ENCODE data around the gene ACTL6A. TPM values are rescaled to one million over a fixed set of nuclear protein-coding genes. Genes with fewer than 3 reads are reported as not detected.

ACTL6A gene
- total RNA-seq, 1 donor from 2014 or later = 23.9 TPM

DNA sequence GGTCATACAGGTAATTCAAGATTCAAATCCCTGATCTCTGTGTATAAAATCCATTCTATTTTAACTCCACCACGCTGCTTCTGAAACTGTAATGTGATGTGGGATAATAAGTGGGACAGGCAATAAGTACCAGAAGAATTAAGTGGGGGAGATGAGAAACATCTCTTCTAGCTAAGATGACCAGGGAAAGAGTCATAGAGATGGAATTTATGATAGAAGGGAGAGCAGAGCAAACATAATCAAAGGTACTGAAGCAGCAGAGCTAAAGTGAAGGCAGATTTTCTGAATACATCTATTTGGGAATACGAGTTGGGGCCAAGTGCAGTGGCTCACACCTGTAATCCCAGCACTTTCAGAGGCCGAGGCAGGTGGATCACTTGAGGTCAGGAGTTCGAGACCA lies 36.8 kb downstream of the ACTL6A start:
- peaks cover 0 to 5% of the 10 kb centered on the region in 2 donors for H3K4me1 ChIP-seq
- H3K4me3 ChIP-seq = no peak overlapping the region
- no peak for TF ChIP-seq CTCF (IDR thresholded peaks at IDR 0.05)
- intact Hi-C loops (cut with DNase I) = no loop called here
- H3K36me3 ChIP-seq = peaks cover 56 to 69% of the 10 kb centered on the region in 2 donors
- no peaks in the 10 kb centered on the region for H3K9me3 ChIP-seq
- no peaks in the 10 kb centered on the region for H3K27me3 ChIP-seq
- DNase-seq (ENCODE audit: low spot score in 2 of 2) = no peak
- H3K27ac ChIP-seq = no peak overlapping the region

GRCh38 chr3:179603321-179603720 lies 40.6 kb downstream of the ACTL6A start:
- DNase-seq (ENCODE audit: low spot score in 2 of 2) = no peak
- intact Hi-C loops (cut with DNase I) = no loop called here
- Histone ChIP-seq H3K36me3 (peaks cover 33 to 34% of the 10 kb centered on the region in 2 donors), H3K27ac (no peak overlapping the region), H3K9me3 (no peaks in the 10 kb centered on the region), H3K4me1 (peaks cover 7 to 10% of the 10 kb centered on the region in 2 donors), H3K27me3 (no peaks in the 10 kb centered on the region), H3K4me3 (peak overlapping the region; percentile 78 to 84)
- TF ChIP-seq CTCF (IDR thresholded peaks at IDR 0.05) = no peak

DNA sequence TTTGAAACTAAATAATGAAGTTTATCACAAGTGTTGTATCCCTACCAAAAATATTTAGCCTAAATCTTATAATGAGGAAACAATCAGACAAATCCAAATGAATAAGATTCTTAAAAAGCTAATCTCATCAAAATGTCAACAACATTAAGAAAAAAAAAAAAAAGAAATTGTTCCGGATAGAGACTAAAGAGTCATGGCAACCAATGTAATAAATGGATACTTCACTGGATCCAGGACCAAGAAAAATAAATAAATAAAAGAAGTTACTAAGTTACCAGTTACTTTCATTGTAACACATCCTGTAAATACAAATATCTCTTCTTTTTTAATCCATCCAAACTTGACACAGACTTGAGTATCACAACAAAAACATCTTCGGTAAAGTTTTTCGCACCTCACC lies 41.1 kb downstream of the ACTL6A start:
- Histone ChIP-seq H3K27ac (peak overlapping the region; percentile 79 to 87), H3K36me3 (peaks cover 28 to 29% of the 10 kb centered on the region in 2 donors), H3K4me3 (peak overlapping the region; percentile 78 to 84), H3K4me1 (peaks cover 7 to 10% of the 10 kb centered on the region in 2 donors), H3K9me3 (no peaks in the 10 kb centered on the region), H3K27me3 (no peaks in the 10 kb centered on the region)
- TF ChIP-seq CTCF (IDR thresholded peaks at IDR 0.05) = no peak
- intact Hi-C loops (cut with DNase I) = loop anchor here (1.0 to 2.0 kb wide), 5 partner anchors 42 to 456 kb away; partner anchors contain the start of genes ACTL6A, GNB4, MFN1 and PIK3CA
- DNase-seq (ENCODE audit: low spot score in 2 of 2) = no peak

GRCh38 chr3:179604321-179605078 lies 41.8 kb downstream of the ACTL6A start, which contains the start of the genes MRPL47 and NDUFB5:
MRPL47 (minus strand) TSS chr3:179604638; CDS start chr3:179604624, 14 bp downstream.
NDUFB5 (plus strand) TSS chr3:179604794; CDS start chr3:179604816, 22 bp downstream.
- TF ChIP-seq CTCF (IDR thresholded peaks at IDR 0.05) = no peak
- DNase-seq (ENCODE audit: low spot score in 2 of 2) = peak; percentile 79 to 97
- H3K4me1 ChIP-seq = peaks cover 7 to 10% of the 10 kb centered on the region in 2 donors
- no peaks in the 10 kb centered on the region for H3K27me3 ChIP-seq
- H3K9me3 ChIP-seq = no peaks in the 10 kb centered on the region
- intact Hi-C loops (cut with DNase I) = loop anchor here (1.0 to 2.0 kb wide), 5 partner anchors 42 to 456 kb away; partner anchors contain the start of genes ACTL6A, GNB4, MFN1 and PIK3CA
- H3K36me3 ChIP-seq = peaks cover 21 to 22% of the 10 kb centered on the region in 2 donors
- H3K4me3 ChIP-seq = peak within 1 kb of the TSS; percentile 78 to 84
- peak within 1 kb of the TSS; percentile 79 to 87 for H3K27ac ChIP-seq

- Histone ChIP-seq H3K9me3 (no peaks in the 10 kb centered on the region), H3K4me1 (peaks cover 7 to 10% of the 10 kb centered on the region in 2 donors), H3K36me3 (peaks cover 6% of the 10 kb centered on the region in 2 donors), H3K4me3 (no peak overlapping the region), H3K27ac (no peak overlapping the region), H3K27me3 (no peaks in the 10 kb centered on the region)
- intact Hi-C loops (cut with DNase I) = no loop called here
- TF ChIP-seq CTCF (IDR thresholded peaks at IDR 0.05) = no peak
- DNase-seq (ENCODE audit: low spot score in 2 of 2) = no peak
Observed at GRCh38 chr3:179606534-179607085, 43.9 kb downstream of the ACTL6A start.
